IPS-18a (cell line): ENCODE results near the gene CTBP2.

Source experiments
- H3K27ac ChIP-seq: one replicate; pipeline ENCODE4 v1.5.1; 2013; ENCODE audit warnings: low read length
- H3K27me3 ChIP-seq: one replicate; pipeline ENCODE4 v1.6.1; 2013; ENCODE audit warnings: mild to moderate bottlenecking, low read length; ENCODE audit not compliant: control insufficient read depth, insufficient read depth
- H3K36me3 ChIP-seq: one replicate; pipeline ENCODE4 v1.6.1; 2013; ENCODE audit warnings: low read depth, low read length; ENCODE audit not compliant: control insufficient read depth
- H3K4me1 ChIP-seq: one replicate; pipeline ENCODE4 v1.6.1; 2013; ENCODE audit warnings: low read depth, low read length; ENCODE audit not compliant: control insufficient read depth
- H3K4me3 ChIP-seq: one replicate; pipeline ENCODE4 v1.5.1; 2013; ENCODE audit warnings: low read length
- H3K9ac ChIP-seq: one replicate; pipeline ENCODE4 v1.6.1; 2013; ENCODE audit warnings: mild to moderate bottlenecking, low read length, moderate library complexity
- H3K9me3 ChIP-seq: one replicate; pipeline ENCODE4 v1.6.1; 2013; ENCODE audit warnings: low read depth, low read length; ENCODE audit not compliant: control insufficient read depth

Gene CTBP2

DNA sequence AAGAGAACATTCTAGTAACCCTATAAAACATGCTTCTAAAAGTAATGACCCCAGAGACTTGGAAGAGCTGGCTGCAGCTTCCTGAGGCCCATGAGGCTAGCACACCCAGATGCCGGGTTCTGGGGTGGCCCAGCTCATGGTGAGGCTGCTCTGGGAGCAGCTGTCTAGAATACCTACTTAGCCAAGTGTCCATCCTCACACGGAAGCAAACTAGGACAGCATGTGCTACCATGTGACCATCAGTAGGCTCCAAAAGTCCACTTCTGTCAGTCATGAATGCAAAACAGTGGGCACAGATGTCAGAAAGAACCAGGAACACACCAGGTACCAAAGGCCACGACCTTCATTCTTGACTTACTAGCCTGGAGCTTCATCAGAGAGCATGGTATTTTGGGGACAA lies 32.4 kb downstream of the CTBP2 start:
- no peak overlapping the region for H3K4me3 ChIP-seq
- H3K9me3 ChIP-seq: no peaks in the 10 kb centered on the region
- H3K27me3 ChIP-seq: no peaks in the 10 kb centered on the region
- peaks cover 19% of the 10 kb centered on the region for H3K4me1 ChIP-seq
- no peak overlapping the region for H3K9ac ChIP-seq
- peaks cover 43% of the 10 kb centered on the region for H3K36me3 ChIP-seq
- H3K27ac ChIP-seq: no peak overlapping the region

DNA sequence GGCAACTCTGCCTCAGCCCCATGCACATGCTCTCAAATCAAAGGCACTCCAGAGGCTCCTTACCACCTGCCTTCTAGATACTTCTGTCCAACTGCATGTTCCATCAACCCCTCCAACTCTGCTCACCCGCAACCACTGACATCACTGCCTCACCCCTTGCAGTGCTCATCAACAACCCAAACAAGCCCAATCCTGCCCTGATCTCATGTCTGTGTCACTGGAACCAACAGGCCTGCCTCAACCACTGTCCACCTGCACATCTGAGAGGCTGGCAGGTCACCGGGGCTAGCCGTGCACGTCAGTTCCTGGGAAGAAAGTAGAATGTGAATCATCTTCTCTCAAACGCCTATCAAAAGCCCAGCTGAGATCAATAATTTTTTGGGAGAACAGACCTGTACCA lies 33.3 kb downstream of the CTBP2 start:
- Histone ChIP-seq H3K9me3 (no peaks in the 10 kb centered on the region), H3K27me3 (no peaks in the 10 kb centered on the region), H3K36me3 (peaks cover 44% of the 10 kb centered on the region), H3K9ac (no peak overlapping the region), H3K4me3 (no peak overlapping the region), H3K4me1 (peaks cover 14% of the 10 kb centered on the region), H3K27ac (no peak overlapping the region)

- Histone ChIP-seq H3K27ac (no peak overlapping the region), H3K36me3 (peaks cover 36% of the 10 kb centered on the region), H3K4me1 (peaks cover 15% of the 10 kb centered on the region), H3K27me3 (no peaks in the 10 kb centered on the region), H3K9ac (no peak overlapping the region), H3K4me3 (no peak overlapping the region), H3K9me3 (no peaks in the 10 kb centered on the region)
These were observed 34.2 kb downstream of the CTBP2 start for GRCh38 chr10:125125951-125126735.

GRCh38 chr10:125124907-125125306 lies 35.5 kb downstream of the CTBP2 start:
- H3K27me3 ChIP-seq: no peaks in the 10 kb centered on the region
- H3K4me3 ChIP-seq: no peak overlapping the region
- peaks cover 27% of the 10 kb centered on the region for H3K36me3 ChIP-seq
- no peak overlapping the region for H3K27ac ChIP-seq
- no peaks in the 10 kb centered on the region for H3K9me3 ChIP-seq
- peaks cover 27% of the 10 kb centered on the region for H3K4me1 ChIP-seq
- no peak overlapping the region for H3K9ac ChIP-seq

DNA sequence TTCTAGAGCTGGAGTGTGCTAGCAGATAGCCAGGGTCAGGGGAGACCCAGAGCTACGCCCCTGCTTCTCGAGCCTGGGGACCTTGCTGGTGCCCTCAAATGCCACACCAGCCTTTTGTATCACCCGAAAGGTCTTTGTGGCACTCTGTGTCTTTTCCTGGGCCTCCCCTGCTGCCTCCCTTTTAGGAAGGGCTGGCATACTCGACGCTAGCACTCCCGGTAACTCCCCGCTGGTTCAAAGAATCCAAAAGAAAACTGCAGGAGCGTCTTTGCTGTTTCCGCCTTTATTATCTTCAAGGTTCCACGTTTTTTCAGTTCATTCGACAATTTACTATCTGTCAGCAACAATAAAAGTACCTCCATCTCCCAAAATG lies 36.3 kb downstream of the CTBP2 start:
- Histone ChIP-seq H3K36me3 (peaks cover 20% of the 10 kb centered on the region), H3K9ac (no peak overlapping the region), H3K9me3 (no peaks in the 10 kb centered on the region), H3K27ac (no peak overlapping the region), H3K27me3 (no peaks in the 10 kb centered on the region), H3K4me1 (peaks cover 31% of the 10 kb centered on the region), H3K4me3 (no peak overlapping the region)

- no peaks in the 10 kb centered on the region for H3K9me3 ChIP-seq
- H3K9ac ChIP-seq: no peak overlapping the region
- H3K36me3 ChIP-seq: peaks cover 15% of the 10 kb centered on the region
- no peak overlapping the region for H3K4me3 ChIP-seq
- H3K27ac ChIP-seq: no peak overlapping the region
- no peaks in the 10 kb centered on the region for H3K27me3 ChIP-seq
- H3K4me1 ChIP-seq: peaks cover 31% of the 10 kb centered on the region
These were observed 36.8 kb downstream of the CTBP2 start for GRCh38 chr10:125123476-125124114.

- H3K27ac ChIP-seq: no peak overlapping the region
- H3K36me3 ChIP-seq: peaks cover 12% of the 10 kb centered on the region
- H3K27me3 ChIP-seq: no peaks in the 10 kb centered on the region
- peaks cover 31% of the 10 kb centered on the region for H3K4me1 ChIP-seq
- H3K9me3 ChIP-seq: no peaks in the 10 kb centered on the region
- no peak overlapping the region for H3K9ac ChIP-seq
- no peak overlapping the region for H3K4me3 ChIP-seq
These were observed 37.8 kb downstream of the CTBP2 start for GRCh38 chr10:125122566-125122965.

DNA sequence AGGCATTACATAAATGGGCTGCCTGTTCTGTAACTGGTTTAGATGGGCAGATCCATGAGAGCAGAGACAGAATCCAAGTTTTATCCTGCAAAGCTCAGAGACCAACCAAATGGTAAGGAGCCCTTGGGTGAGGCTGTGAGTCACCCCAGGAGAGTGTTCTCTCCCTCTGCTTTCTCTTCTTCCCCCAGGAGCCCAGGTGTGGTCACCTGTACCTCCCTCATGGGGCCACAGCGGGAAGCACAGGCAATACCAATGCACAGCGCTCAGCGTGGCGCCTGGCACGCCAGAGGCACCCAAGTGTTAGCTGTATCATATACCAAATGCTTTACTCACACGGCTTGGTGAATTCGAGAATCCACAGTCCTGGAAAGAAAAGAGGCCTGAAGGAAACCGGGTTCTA lies 39.4 kb downstream of the CTBP2 start:
- Histone ChIP-seq H3K9me3 (no peaks in the 10 kb centered on the region), H3K9ac (no peak overlapping the region), H3K36me3 (peaks cover 12% of the 10 kb centered on the region), H3K4me3 (no peak overlapping the region), H3K27me3 (no peaks in the 10 kb centered on the region), H3K4me1 (peaks cover 31% of the 10 kb centered on the region), H3K27ac (no peak overlapping the region)

GRCh38 chr10:125120053-125120710 lies 40.2 kb downstream of the CTBP2 start:
- H3K9me3 ChIP-seq: no peaks in the 10 kb centered on the region
- H3K27me3 ChIP-seq: no peaks in the 10 kb centered on the region
- H3K4me1 ChIP-seq: peaks cover 27% of the 10 kb centered on the region
- H3K4me3 ChIP-seq: no peak overlapping the region
- H3K36me3 ChIP-seq: peaks cover 12% of the 10 kb centered on the region
- H3K9ac ChIP-seq: no peak overlapping the region
- H3K27ac ChIP-seq: no peak overlapping the region

GRCh38 chr10:125118701-125119100 lies 41.7 kb downstream of the CTBP2 start:
- H3K27me3 ChIP-seq: no peaks in the 10 kb centered on the region
- no peaks in the 10 kb centered on the region for H3K9me3 ChIP-seq
- no peak overlapping the region for H3K4me3 ChIP-seq
- no peak overlapping the region for H3K9ac ChIP-seq
- H3K4me1 ChIP-seq: peaks cover 22% of the 10 kb centered on the region
- H3K36me3 ChIP-seq: peaks cover 12% of the 10 kb centered on the region
- no peak overlapping the region for H3K27ac ChIP-seq

DNA sequence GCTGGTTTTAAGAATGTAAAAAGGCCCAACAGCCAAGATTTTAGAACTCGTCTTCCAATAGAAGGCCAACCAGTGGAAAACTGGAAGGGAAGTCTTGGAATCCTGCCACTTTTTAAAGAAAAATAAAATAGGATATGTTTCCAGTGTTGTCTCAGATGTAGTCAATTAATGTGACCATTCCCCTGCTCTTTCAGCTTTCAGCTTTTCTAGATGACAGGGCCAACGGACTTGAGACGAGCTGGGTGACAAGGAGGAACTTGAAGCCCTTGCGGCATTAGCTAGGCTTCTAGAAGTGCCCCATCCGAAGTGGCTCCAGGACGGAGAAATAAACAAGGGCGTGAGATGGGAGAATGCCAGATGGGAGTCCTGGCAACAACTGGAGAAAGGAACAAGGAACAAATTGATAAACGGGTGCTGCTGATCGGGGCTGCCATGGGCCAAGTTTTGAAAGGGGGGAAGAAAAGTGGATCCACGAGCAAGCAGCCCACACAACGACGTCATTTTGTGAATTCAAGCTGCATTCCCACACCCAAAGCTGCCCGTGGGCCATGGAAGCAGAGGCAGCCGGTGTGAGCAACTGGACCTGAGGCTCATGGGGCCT lies 42.3 kb downstream of the CTBP2 start:
- Histone ChIP-seq H3K4me1 (peaks cover 22% of the 10 kb centered on the region), H3K27ac (no peak overlapping the region), H3K9ac (no peak overlapping the region), H3K9me3 (no peaks in the 10 kb centered on the region), H3K27me3 (no peaks in the 10 kb centered on the region), H3K4me3 (no peak overlapping the region), H3K36me3 (peaks cover 12% of the 10 kb centered on the region)
